ENCODE measurements around the gene PPP1R11.
"Not testable (repeated sequence)": the region's sequence is repeated elsewhere in the genome, so short reads cannot be mapped to it uniquely, and the experiment has no call there.

The PPP1R11 gene

GRCh38 chr6:30104661-30105060, 37.7 kb downstream of the PPP1R11 start:
- H3K27ac ChIP-seq = no peak overlapping the region
- TF ChIP-seq CTCF (IDR thresholded peaks at IDR 0.05) (no peak), ZFX (IDR thresholded peaks at IDR 0.05; ENCODE audit: borderline replicate concordance) (no peak)

- TF ChIP-seq CTCF (IDR thresholded peaks at IDR 0.05) = no peak
- no peak overlapping the region for H3K27ac ChIP-seq
Measured at GRCh38 chr6:30111266-30111856, 44.4 kb downstream of the PPP1R11 start.

GRCh38 chr6:30112402-30112994, 45.5 kb downstream of the PPP1R11 start:
- H3K27ac ChIP-seq = no peak overlapping the region
- TF ChIP-seq ZFX (IDR thresholded peaks at IDR 0.05; ENCODE audit: borderline replicate concordance) (no peak), CTCF (IDR thresholded peaks at IDR 0.05) (no peak)

GRCh38 chr6:30113003-30113759, 46.2 kb downstream of the PPP1R11 start, which contains the start of gene TRIM31:
Gene TRIM31 (minus strand): TSS chr6:30113090. CDS start chr6:30112805, 285 bp downstream.
- H3K27ac ChIP-seq = no peak within 1 kb of the TSS
- TF ChIP-seq ZFX (IDR thresholded peaks at IDR 0.05; ENCODE audit: borderline replicate concordance) = no peak
- no peak for TF ChIP-seq CTCF (IDR thresholded peaks at IDR 0.05)

- TF ChIP-seq ZFX (IDR thresholded peaks at IDR 0.05; ENCODE audit: borderline replicate concordance) (no peak), CTCF (IDR thresholded peaks at IDR 0.05) (no peak)
- H3K27ac ChIP-seq = no peak overlapping the region
Measured at GRCh38 chr6:30113841-30114240, 46.8 kb downstream of the PPP1R11 start.

- no peak overlapping the region for H3K27ac ChIP-seq
- TF ChIP-seq ZFX (IDR thresholded peaks at IDR 0.05; ENCODE audit: borderline replicate concordance) = no peak
- 0 out of 2 replicates have a peak, but pooled peaks have one; percentile 9 for TF ChIP-seq CTCF (IDR thresholded peaks at IDR 0.05)
Measured at GRCh38 chr6:30116724-30117123, 49.7 kb downstream of the PPP1R11 start.

GRCh38 chr6:30118691-30119090, 51.7 kb downstream of the PPP1R11 start:
- H3K27ac ChIP-seq = not testable (repeated sequence)
